HCT116 (cell line): ENCODE results near the gene ACACA. TPM values are rescaled to one million over a fixed set of nuclear protein-coding genes. Genes with fewer than 3 reads are reported as not detected.

ENCODE experiments used
- ATAC-seq: fragments of 200-7000 bp; cut with Tn5 transposase; 2 replicates; pipeline ENCODE4 v1.9.1; 2020; ENCODE audit warnings: mild to moderate bottlenecking, moderate library complexity
- BruUV-seq: library from RNA; stranded (reverse); fragments of 400-500 nt; replicated peaks from 2 replicates; lab custom pipeline; 2021; lab: Mats Ljungman, UMichigan
- CTCF ChIA-PET: fragments of 300-600 bp; sonication (Branson Sonifier 250); formaldehyde crosslinking; loops from one replicate; lab custom pipeline; 2021; ENCODE audit warnings: antibody characterized with exemption; lab: Charles Lee
- POLR2A ChIA-PET: fragments of 300-600, 350-600 bp; sonication (Branson Sonifier 250); formaldehyde crosslinking; loops from one replicate; lab custom pipeline; 2021; ENCODE audit warnings: antibody characterized with exemption; lab: Charles Lee
- RAD21 ChIA-PET, 2 experiments: fragments of 300-600 bp; sonication (Branson Sonifier 250); formaldehyde crosslinking; loops; one replicate each; lab custom pipeline; 2023; ENCODE audit warnings: low total read pairs in 2 of 2; ENCODE audit not compliant: uncharacterized antibody in 2 of 2, unreplicated experiment in 2 of 2, low non-redundant PET in 1 of 2; lab: Charles Lee
- DNase-seq: peaks from one replicate; pipeline ENCODE4 v3.0.0-alpha.2; 2010; ENCODE audit warnings: low read depth, low spot score
- H2AFZ ChIP-seq: fragments of 200-600 bp; shearing (Covaris generic), sonication (generic); 2 replicates; pipeline ENCODE4 v1.6.1; 2017; ENCODE audit warnings: low read depth, mixed run types, mixed read lengths, antibody characterized with exemption, low read length; ENCODE audit not compliant: poor library complexity, severe bottlenecking
- H3K27ac ChIP-seq: 2 replicates; pipeline ENCODE4 v1.5.1; 2012; ENCODE audit warnings: low read depth, low read length
- H3K27me3 ChIP-seq: fragments of 200-600 bp; sonication (generic); 2 replicates; pipeline ENCODE4 v1.6.1; 2016; ENCODE audit warnings: mixed run types, low read length, mixed read lengths; ENCODE audit not compliant: insufficient read depth
- H3K36me3 ChIP-seq, 2 experiments: fragments of 200-500 bp in 1 of 2; fragments of 200-600 bp in 1 of 2; sonication (Bioruptor generic) in 1 of 2; sonication (generic) in 1 of 2; 2 replicates each; pipeline versions ENCODE4 v1.5.1 to v1.6.1; 2014 to 2016; ENCODE audit warnings: low read length in 2 of 2, inconsistent platforms in 1 of 2, mixed read lengths in 1 of 2, mixed run types in 1 of 2; ENCODE audit not compliant: insufficient read depth in 2 of 2, control insufficient read depth in 1 of 2
- H3K4me1 ChIP-seq, 2 experiments: fragments of 200-600 bp in 1 of 2; sonication (generic) in 1 of 2; 2 replicates each; pipeline versions ENCODE4 v1.5.1 to v1.6.1; 2012 to 2017; ENCODE audit warnings: low read length in 2 of 2, inconsistent platforms in 1 of 2, mild to moderate bottlenecking in 1 of 2, mixed read lengths in 1 of 2, mixed run types in 1 of 2, moderate library complexity in 1 of 2; ENCODE audit not compliant: insufficient read depth in 2 of 2, control insufficient read depth in 1 of 2
- H3K4me2 ChIP-seq: fragments of 200-600 bp; sonication (generic); 2 replicates; pipeline ENCODE4 v1.6.1; 2017; ENCODE audit warnings: mixed run types, low read length, mixed read lengths
- H3K4me3 ChIP-seq, 2 experiments: fragments of 200-600 bp in 1 of 2; sonication (generic) in 1 of 2; replicated peaks in 1 of 2; 2 replicates each; pipeline ENCODE4 v1.5.1; 2011 to 2016; ENCODE audit warnings: low read length in 2 of 2, control low read depth in 1 of 2, low read depth in 1 of 2, mild to moderate bottlenecking in 1 of 2, mixed read lengths in 1 of 2, mixed run types in 1 of 2
- H3K79me2 ChIP-seq: fragments of 200-600 bp; sonication (generic); 2 replicates; pipeline ENCODE4 v1.6.1; 2017; ENCODE audit warnings: mild to moderate bottlenecking, mixed run types, low read length, moderate library complexity, mixed read lengths; ENCODE audit not compliant: insufficient read depth
- H3K9ac ChIP-seq: fragments of 200-600 bp; sonication (generic); 2 replicates; pipeline ENCODE4 v1.6.1; 2016; ENCODE audit warnings: low read length, mixed read lengths
- H3K9me2 ChIP-seq: fragments of 200-600 bp; sonication (generic), shearing (Covaris generic); 2 replicates; pipeline ENCODE4 v1.6.1; 2017; ENCODE audit warnings: mixed run types, mild to moderate bottlenecking, moderate library complexity; ENCODE audit not compliant: insufficient read depth
- H3K9me3 ChIP-seq, 2 experiments: fragments of 200-500 bp in 1 of 2; fragments of 200-600 bp in 1 of 2; sonication (Bioruptor generic) in 1 of 2; sonication (generic) in 1 of 2; 2 replicates each; pipeline ENCODE4 v1.6.1; 2014 to 2017; ENCODE audit warnings: low read length in 2 of 2, mixed read lengths in 2 of 2, inconsistent platforms in 1 of 2, low read depth in 1 of 2, mild to moderate bottlenecking in 1 of 2, mixed run types in 1 of 2, moderate library complexity in 1 of 2; ENCODE audit not compliant: control insufficient read depth in 1 of 2, insufficient read depth in 1 of 2
- H4K20me1 ChIP-seq: fragments of 200-600 bp; sonication (generic), shearing (Covaris generic); 2 replicates; pipeline ENCODE4 v1.6.1; 2017; ENCODE audit warnings: mixed run types, mild to moderate bottlenecking, moderate library complexity; ENCODE audit not compliant: insufficient read depth
- CTCF ChIP-seq, 3 experiments: fragments of 200-600 bp in 1 of 3; sonication (generic) in 1 of 3; IDR thresholded peaks in 2 of 3; conservative IDR thresholded peaks in 1 of 3; 2 replicates each; pipeline ENCODE4 v1.5.1; 2012 to 2017; ENCODE audit warnings: low read depth in 2 of 3, low read length in 2 of 3, antibody characterized with exemption in 1 of 3, borderline replicate concordance in 1 of 3, control low read depth in 1 of 3, mild to moderate bottlenecking in 1 of 3, mixed read lengths in 1 of 3, mixed run types in 1 of 3, moderate library complexity in 1 of 3; ENCODE audit not compliant: insufficient read depth in 1 of 3
- FOSL1 ChIP-seq: IDR thresholded peaks from 2 replicates; pipeline ENCODE4 v1.6.1; 2012; ENCODE audit warnings: low read depth
- POLR2AphosphoS5 ChIP-seq: IDR thresholded peaks from 2 replicates; pipeline ENCODE4 v1.6.1; 2011; ENCODE audit warnings: mild to moderate bottlenecking, low read depth, low read length, moderate library complexity
- REST ChIP-seq: IDR thresholded peaks from 2 replicates; pipeline ENCODE4 v1.6.1; 2012; ENCODE audit warnings: low read depth
- intact Hi-C: fragments of 100-400 bp; cut with micrococcal nuclease; formaldehyde crosslinking; loops from 2 replicates; pipeline ENCODE4 v1.10.0; 2022
- total RNA-seq: library from RNA; stranded (reverse); gene quantifications from one replicate; pipeline ENCODE4 v1.2.1, GENCODE V29; 2021; ENCODE audit not compliant: unreplicated experiment

The ACACA gene
- total RNA-seq, 1 experiment from 2014 or later, result 161 TPM

- TF ChIP-seq REST, result no peak
Measured at GRCh38 chr17:37137906-37138514, 268.6 kb downstream of the ACACA start (continued).

GRCh38 chr17:37137070-37137610 lies 269.5 kb downstream of the ACACA start:
- DNase-seq (no peak), ATAC-seq (no peak)
- Histone ChIP-seq H3K36me3 (peaks cover 7% of the 10 kb centered on the region in 2 experiments; a peak in 2 of 4 replicates), H3K79me2 (no peaks in the 10 kb centered on the region), H3K9me2 (no peaks in the 10 kb centered on the region), H3K4me1 (no peaks in the 10 kb centered on the region; a peak in 1 of 4 replicates), H3K9ac (no peak overlapping the region), H3K4me3 (no peak overlapping the region), H3K9me3 (no peaks in the 10 kb centered on the region), H3K4me2 (no peak overlapping the region), H3K27ac (no peak overlapping the region), H2AFZ (no peak overlapping the region), H4K20me1 (no peaks in the 10 kb centered on the region; the same call in 1 of the 2 replicates), H3K27me3 (no peaks in the 10 kb centered on the region)
- ChIA-PET RAD21 (no interaction called here), POLR2A (no interaction called here), CTCF (no interaction called here)
- intact Hi-C loops, result no loop called here
- BruUV-seq, result no TSS peak
- TF ChIP-seq CTCF (IDR thresholded peaks at IDR 0.05 in 2 of 3, conservative IDR thresholded peaks at IDR 0.05 in 1 of 3; ENCODE audit: borderline replicate concordance in 1 of 3, insufficient read depth in 1 of 3, low read depth in 2 of 3, low read length in 2 of 3), result peak in 1 of 3 experiments; percentile 10; a peak in 1 of 6 replicates
- TF ChIP-seq FOSL1, result no peak
- TF ChIP-seq POLR2AphosphoS5, result no peak
